Measurements from ENCODE around the gene SLC14A1. TPM values are rescaled to one million over a fixed set of nuclear protein-coding genes. Genes with fewer than 3 reads are reported as not detected.

SLC14A1 gene
- total RNA-seq, 2 experiments from 2014 or later: 5.2 to 5.3 TPM

DNA sequence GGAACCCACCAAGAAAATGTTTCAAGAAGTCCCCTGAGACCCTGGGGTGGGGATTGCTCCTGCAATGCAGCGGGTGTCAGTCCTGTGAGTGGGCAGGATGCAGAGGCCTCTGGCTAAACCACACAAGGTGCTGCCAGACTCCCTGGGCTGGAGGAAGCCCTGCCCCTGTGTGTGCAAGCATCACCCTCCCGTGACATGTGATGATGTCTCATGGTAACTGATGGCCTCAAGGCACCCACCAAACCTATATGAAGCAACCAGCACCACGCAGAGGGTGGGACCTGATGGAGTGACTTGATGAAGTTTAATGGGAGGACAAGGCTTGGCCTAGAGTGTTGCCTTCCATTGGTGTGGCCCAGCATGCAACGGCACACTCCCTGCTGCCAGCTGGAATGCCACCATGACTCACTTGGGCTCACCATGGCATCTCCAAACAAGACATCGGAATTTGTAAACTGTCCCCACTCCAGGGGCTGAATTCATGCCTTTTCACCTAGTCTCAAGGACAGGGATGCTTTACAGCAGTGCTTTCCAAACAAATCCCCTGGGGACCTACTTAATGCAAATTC is 8.7 kb upstream of the SLC14A1 start:
- H3K4me3 Mint-ChIP-seq: no peak overlapping the region
- no peak overlapping the region for H3K27ac Mint-ChIP-seq
- intact Hi-C loops (cut with DNase I, micrococcal nuclease): no loop called here

DNA sequence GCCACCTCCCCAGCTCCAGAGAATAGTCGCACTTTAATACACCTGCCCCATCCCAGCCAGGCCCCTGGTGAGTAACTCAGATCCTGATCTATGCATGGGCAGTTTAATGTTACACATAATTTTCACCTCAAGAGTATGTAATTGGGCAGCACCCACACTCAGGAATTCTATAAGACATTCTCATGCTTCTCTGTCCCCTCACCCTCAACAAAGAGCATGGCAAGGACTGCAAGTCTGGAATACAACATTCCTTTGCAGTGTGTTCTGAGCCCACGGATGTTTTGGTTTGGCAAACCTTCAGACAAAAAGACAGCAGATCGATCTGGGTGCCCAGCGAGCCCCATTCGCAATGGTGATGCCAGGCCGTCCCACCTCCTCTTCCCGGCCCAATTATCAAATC is 4.9 kb upstream of the SLC14A1 start:
- Mint-ChIP-seq H3K4me1 (ENCODE audit: low read depth) (no peaks in the 10 kb centered on the region), H3K36me3 (ENCODE audit: low read depth) (no peaks in the 10 kb centered on the region), H3K9me3 (no peaks in the 10 kb centered on the region), H3K27me3 (peaks cover 4% of the 10 kb centered on the region), H3K27ac (no peak overlapping the region), H3K4me3 (no peak overlapping the region)
- Histone ChIP-seq H3K4me1 (ENCODE audit: insufficient read depth, low read length) (peaks cover 3% of the 10 kb centered on the region), H3K36me3 (ENCODE audit: insufficient read depth, low read length) (no peaks in the 10 kb centered on the region), H3K9me3 (ENCODE audit: control insufficient read depth in 1 of 2, insufficient read depth in 1 of 2, low read length in 2 of 2) (no peaks in the 10 kb centered on the region), H3K27ac (ENCODE audit: low read depth in 1 of 2, low read length in 2 of 2) (no peak overlapping the region), H3K4me3 (ENCODE audit: low read length) (no peak overlapping the region), H3K27me3 (ENCODE audit: control insufficient read depth in 1 of 2, insufficient read depth in 2 of 2, low read length in 2 of 2) (no peaks in the 10 kb centered on the region)
- POLR2A ChIA-PET: no interaction called here
- CTCF ChIA-PET: no interaction called here
- no peak for ATAC-seq (ENCODE audit: poor library complexity)
- TF ChIP-seq, protein P1, sequence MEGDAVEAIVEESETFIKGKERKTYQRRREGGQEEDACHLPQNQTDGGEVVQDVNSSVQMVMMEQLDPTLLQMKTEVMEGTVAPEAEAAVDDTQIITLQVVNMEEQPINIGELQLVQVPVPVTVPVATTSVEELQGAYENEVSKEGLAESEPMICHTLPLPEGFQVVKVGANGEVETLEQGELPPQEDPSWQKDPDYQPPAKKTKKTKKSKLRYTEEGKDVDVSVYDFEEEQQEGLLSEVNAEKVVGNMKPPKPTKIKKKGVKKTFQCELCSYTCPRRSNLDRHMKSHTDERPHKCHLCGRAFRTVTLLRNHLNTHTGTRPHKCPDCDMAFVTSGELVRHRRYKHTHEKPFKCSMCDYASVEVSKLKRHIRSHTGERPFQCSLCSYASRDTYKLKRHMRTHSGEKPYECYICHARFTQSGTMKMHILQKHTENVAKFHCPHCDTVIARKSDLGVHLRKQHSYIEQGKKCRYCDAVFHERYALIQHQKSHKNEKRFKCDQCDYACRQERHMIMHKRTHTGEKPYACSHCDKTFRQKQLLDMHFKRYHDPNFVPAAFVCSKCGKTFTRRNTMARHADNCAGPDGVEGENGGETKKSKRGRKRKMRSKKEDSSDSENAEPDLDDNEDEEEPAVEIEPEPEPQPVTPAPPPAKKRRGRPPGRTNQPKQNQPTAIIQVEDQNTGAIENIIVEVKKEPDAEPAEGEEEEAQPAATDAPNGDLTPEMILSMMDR (IDR thresholded peaks at IDR 0.05): no peak
- DNase-seq: no peak
- intact Hi-C loops (cut with DNase I, micrococcal nuclease): no loop called here

More for the DNA sequence above, 8.7 kb upstream of the SLC14A1 start:
- POLR2A ChIA-PET: no interaction called here
- peaks cover 4% of the 10 kb centered on the region for H3K27me3 Mint-ChIP-seq
- H3K27me3 ChIP-seq (ENCODE audit: control insufficient read depth in 1 of 2, insufficient read depth in 2 of 2, low read length in 2 of 2): no peaks in the 10 kb centered on the region
- no peaks in the 10 kb centered on the region for H3K9me3 Mint-ChIP-seq
- H3K4me1 ChIP-seq (ENCODE audit: insufficient read depth, low read length): no peaks in the 10 kb centered on the region
- no peaks in the 10 kb centered on the region for H3K4me1 Mint-ChIP-seq (ENCODE audit: low read depth)
- H3K27ac ChIP-seq (ENCODE audit: low read depth in 1 of 2, low read length in 2 of 2): no peak overlapping the region
- TF ChIP-seq, protein P1 (IDR thresholded peaks at IDR 0.05): no peak
- H3K4me3 ChIP-seq (ENCODE audit: low read length): no peak overlapping the region
- H3K36me3 Mint-ChIP-seq (ENCODE audit: low read depth): peaks cover 4% of the 10 kb centered on the region
- DNase-seq (no peak), ATAC-seq (ENCODE audit: poor library complexity) (no peak)
- CTCF ChIA-PET: no interaction called here
- peaks cover 0 to 1% of the 10 kb centered on the region in 2 experiments for H3K9me3 ChIP-seq (ENCODE audit: control insufficient read depth in 1 of 2, insufficient read depth in 1 of 2, low read length in 2 of 2)
- peaks cover 2% of the 10 kb centered on the region for H3K36me3 ChIP-seq (ENCODE audit: insufficient read depth, low read length)

DNA sequence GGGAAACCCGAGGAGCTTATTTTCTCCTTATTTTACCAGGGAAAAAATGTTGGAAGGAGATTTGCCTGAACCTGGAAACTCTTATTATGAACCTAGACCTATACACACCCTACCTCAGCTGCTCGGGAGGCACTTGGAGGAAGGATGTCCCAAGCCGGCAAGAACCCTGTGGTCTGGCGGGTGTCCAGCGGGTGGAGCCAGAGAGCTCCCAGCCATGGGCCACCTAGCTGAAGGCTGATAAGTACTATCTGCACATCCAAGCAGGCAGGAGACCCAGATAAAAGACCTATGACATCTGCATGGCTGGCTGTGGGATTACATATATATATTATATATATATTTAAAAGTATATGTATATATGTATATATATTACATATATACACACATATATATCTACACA is 1.1 kb upstream of the SLC14A1 start:
- DNase-seq: peak; percentile 38 to 73 (median 52)
- H3K4me3 ChIP-seq (ENCODE audit: low read length): no peak overlapping the region
- peaks cover 0 to 5% of the 10 kb centered on the region in 2 experiments for H3K9me3 ChIP-seq (ENCODE audit: control insufficient read depth in 1 of 2, insufficient read depth in 1 of 2, low read length in 2 of 2)
- peak; percentile 80 for ATAC-seq (ENCODE audit: poor library complexity)
- Mint-ChIP-seq H3K36me3 (ENCODE audit: low read depth) (no peaks in the 10 kb centered on the region), H3K4me1 (ENCODE audit: low read depth) (no peaks in the 10 kb centered on the region), H3K4me3 (no peak overlapping the region), H3K9me3 (no peaks in the 10 kb centered on the region), H3K27ac (no peak overlapping the region), H3K27me3 (peaks cover 4% of the 10 kb centered on the region)
- H3K27me3 ChIP-seq (ENCODE audit: control insufficient read depth in 1 of 2, insufficient read depth in 2 of 2, low read length in 2 of 2): no peaks in the 10 kb centered on the region
- H3K36me3 ChIP-seq (ENCODE audit: insufficient read depth, low read length): no peaks in the 10 kb centered on the region
- ChIA-PET CTCF (interaction anchor here (0.7 to 1.4 kb wide), 4 partner anchors 9 to 157 kb away, joined by 3 to 4 read pairs (median 3); no protein-coding TSS in a partner anchor), POLR2A (no interaction called here)
- TF ChIP-seq, protein P1 (IDR thresholded peaks at IDR 0.05): peak; percentile 65
- H3K27ac ChIP-seq (ENCODE audit: low read depth in 1 of 2, low read length in 2 of 2): no peak overlapping the region
- intact Hi-C loops (cut with DNase I, micrococcal nuclease): no loop called here
- peaks cover 3% of the 10 kb centered on the region for H3K4me1 ChIP-seq (ENCODE audit: insufficient read depth, low read length)
